Caki2 (cell line): ENCODE measurements around the gene CNPY3. TPM values are rescaled to one million over a fixed set of nuclear protein-coding genes. Genes with fewer than 3 reads are reported as not detected.

Experiments
- DNase-seq: peaks from one replicate; pipeline ENCODE4 v3.0.0-alpha.2; 2015; ENCODE audit warnings: low read depth
- in situ Hi-C: cut with HindIII; loops from 2 replicates; pipeline ENCODE4 v1.10.0; 2016; ENCODE audit warnings: low sequenced_read_pairs, low pct_unique_long_range_greater_than_20kb, mixed read lengths
- total RNA-seq: library from RNA; depleted of rRNA; stranded (reverse); fragments of >200 nt; shearing (Covaris generic); gene quantifications from 2 replicates; pipeline ENCODE4 v1.2.3, GENCODE V29; 2014; ENCODE audit warnings: low replicate concordance

Gene CNPY3
- total RNA-seq, 1 experiment from 2014 or later = 69.2 TPM

DNA sequence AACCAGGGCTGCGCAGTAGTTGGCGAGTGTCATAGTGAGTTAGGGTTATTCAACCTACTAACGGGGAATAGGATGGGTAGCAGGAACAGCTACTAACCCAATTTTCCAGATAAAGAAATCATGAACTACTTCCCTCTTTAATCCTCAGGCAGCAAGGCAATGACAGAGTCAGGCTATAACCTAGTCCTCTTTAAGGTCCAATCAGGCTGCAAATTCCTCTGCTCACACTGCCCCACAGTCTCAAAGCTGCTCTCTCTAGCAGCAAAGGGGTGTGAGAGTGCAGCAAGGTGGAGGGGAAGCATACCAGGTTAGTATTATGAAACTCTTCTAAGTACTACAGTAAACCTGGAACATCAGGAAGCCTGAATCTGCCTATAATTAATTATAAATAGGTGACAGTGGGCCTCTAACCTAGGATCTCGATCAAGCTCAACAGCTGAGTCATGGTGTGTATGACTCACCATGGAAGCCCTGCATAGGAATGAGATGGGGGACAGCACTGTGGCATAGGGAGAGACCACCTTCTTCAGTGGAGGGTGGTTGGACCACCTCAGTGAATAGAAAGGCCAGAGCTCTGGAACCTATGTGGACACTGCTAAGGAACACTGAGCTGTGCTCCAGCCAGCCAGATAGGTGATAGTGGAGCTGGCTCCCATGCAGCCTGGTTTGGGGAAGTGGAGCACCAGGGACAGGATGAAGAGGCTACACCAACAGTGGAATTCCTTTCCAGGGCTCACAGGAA is 41.8 kb downstream of the CNPY3 start:
- in situ Hi-C loops = no loop called here
- peak; percentile 61 for DNase-seq

- in situ Hi-C loops = no loop called here
These were observed 42.6 kb downstream of the CNPY3 start for GRCh38 chr6:42971746-42972327.

DNA sequence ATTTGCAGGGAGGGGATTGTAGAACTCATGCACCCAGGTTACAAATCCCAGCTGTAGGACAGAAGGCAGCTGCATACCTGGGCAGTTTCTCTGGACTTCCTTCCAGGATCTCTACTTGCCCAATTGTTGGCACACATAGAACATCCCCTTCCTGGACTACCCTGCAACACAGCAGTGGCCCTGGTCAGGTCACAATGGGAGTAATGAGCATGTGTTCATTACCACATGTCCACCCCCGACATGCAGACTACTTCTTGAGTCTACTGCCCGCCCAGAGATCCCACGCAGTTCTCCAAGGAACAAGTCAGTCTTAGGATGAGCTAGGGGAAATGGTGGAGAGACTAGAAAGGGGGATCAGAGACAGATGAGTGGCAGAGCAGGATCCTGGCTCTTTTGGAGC is 44.6 kb downstream of the CNPY3 start:
- DNase-seq = no peak
- in situ Hi-C loops = no loop called here

More at GRCh38 chr6:42971746-42972327, 42.6 kb downstream of the CNPY3 start:
- DNase-seq = no peak

GRCh38 chr6:42974919-42975505 is 45.7 kb downstream of the CNPY3 start:
- no peak for DNase-seq
- in situ Hi-C loops = no loop called here

DNA sequence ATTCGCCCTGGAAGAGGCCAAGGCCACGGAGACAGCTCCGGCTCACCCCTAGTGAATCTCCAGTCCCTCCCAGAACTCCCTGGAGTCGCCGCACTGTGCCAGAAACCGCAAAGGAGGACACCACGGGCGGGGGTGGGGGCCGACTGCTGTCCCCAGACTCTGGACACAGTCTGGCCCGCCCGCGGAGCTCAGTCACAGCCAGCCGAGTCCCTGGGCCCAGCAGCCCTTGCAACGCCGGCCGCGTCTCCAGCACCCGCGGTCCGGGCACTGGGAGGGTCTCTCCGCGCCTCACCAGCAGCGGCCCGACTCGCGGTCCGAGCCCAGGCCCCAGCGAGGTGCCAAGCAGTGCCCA is 49.2 kb downstream of the CNPY3 start:
- in situ Hi-C loops = no loop called here
- no peak for DNase-seq

GRCh38 chr6:42978839-42979522 is 49.7 kb downstream of the CNPY3 start, which contains the start of gene PEX6:
Gene PEX6, minus strand, starts transcription at chr6:42979181. Its CDS starts 31 bp downstream, at chr6:42979150.
- in situ Hi-C loops = no loop called here
- peak; percentile 86 for DNase-seq

DNA sequence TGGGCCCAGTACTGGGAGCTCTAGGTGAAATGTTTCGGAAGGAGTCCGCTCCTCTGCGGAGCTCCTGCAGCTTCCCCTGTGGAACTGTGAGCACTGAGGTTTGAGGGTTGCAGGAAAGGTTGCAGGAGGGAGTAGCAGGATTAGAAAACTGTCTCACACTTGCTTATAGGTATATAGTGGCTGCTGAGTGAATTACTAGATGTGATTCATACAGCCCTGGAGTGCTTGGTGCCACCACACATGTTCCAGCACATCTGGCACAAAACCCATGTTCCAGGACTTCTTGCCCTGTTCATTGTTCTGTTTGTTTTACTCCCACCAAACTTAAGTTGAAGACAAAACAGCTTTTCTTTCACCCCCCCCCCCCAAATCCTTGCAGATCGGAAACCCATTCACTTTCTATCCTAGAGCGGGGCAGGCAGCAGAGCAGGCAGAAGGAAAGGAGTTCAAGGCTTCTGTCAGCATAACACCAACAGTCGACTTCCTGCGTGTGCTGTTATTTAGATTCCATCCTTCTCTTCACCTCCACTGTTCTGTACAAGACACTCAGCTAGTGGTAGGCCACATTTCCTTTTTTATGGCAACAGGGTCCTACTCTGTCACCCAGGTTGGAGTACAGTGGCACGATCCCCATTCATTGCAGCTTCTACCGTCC is 50.4 kb downstream of the CNPY3 start:
- DNase-seq = no peak

DNA sequence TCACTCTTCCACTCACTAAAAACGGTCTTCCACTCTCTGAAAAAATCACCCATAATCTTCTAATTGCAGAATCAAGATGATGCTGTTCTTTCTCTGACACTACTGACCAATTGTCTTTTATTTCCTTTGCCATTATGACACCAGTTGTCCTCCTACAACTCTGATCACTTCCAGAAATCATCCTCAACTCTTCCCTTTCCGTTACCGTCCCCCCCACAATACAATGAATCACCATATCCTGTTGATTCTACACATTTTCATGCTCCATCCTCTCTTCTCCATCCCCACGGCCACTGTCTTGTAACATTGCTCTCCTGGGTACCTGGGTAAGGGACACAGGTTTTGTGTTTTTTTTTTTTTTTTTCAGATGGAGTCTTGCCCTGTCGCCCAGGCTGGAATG is 52.6 kb downstream of the CNPY3 start:
- in situ Hi-C loops = no loop called here
- no peak for DNase-seq

More for the DNA sequence above, 50.4 kb downstream of the CNPY3 start:
- in situ Hi-C loops = no loop called here

DNA sequence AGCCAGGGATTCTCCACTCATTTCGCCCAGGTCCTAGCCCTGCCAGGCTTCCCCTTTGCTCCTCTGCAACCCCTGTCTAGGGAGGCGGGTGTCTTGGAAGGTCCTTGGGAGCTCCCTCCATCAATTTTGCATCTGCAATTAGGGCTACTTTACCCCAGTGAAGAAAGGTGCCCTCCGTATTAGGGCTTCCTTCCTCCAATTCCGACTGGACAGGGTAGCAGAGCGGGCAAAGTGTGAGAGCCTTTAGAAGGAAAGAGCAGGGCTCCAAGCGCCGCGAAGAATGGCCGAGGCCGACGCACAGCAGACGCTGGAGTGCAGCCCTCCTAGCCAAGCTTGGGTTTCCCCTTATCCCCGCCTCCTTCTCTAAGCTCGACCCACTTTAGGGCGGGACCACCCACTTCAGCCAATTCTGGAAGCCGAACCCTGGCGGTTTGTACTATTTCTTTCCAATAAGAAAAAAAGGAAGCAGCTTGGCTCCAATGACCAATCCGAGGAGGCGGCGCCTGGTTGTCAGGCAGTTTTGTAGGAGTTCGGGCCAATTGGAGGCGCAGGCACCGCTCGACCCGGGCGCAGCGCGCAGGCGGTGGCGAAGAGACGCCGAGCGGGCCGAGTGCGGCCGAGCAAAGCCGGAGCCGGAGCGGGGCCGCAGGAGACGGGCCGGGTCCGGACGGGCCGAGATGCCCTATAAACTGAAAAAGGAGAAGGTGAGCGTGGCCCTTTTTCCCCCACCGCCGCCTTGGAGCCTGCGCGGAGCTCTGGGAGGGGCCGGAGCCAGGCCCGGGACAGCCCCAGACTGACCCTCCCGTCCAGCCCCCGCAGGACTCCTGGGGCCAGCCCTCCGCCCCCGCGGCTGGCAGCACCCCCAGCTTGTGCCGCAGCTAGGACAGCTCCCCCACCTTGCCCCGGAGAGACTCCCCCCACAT is 55.0 kb downstream of the CNPY3 start, which contains the start of gene PPP2R5D:
PPP2R5D (plus strand) TSS at position 570 of the 923 bp plus-strand sequence; CDS start at position 678, 108 bp downstream.
- peak; percentile 99 for DNase-seq
- in situ Hi-C loops = no loop called here

DNA sequence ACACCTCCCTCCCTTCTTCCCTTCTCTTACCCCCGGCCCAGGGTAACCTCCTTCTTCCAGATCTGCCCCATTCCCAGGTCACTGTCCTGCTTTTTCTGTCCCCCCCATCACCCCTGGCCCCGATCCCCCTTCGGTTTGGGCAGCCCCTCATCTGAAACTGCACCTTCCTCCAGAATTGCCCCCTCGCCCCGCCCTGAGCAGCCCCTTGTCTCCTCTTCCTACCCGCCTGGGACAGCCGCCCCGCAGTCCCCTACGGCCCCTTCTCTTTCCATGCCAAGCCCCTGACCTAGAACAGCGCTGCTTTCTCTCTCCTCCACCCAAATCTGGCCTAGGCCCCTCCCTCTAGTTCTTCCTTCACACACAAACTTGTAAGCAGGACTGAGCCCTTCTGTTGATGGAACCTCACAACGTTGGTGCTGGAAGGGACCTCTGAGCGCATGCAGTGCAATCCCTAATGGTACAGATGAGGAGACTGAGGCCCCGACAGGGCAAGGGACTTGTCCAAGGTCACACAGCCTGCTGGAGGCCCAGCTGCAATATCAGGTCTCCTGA is 55.7 kb downstream of the CNPY3 start:
- in situ Hi-C loops = no loop called here
- DNase-seq = no peak

- DNase-seq = no peak
- in situ Hi-C loops = no loop called here
These were observed 58.5 kb downstream of the CNPY3 start for GRCh38 chr6:42987533-42988451.

DNA sequence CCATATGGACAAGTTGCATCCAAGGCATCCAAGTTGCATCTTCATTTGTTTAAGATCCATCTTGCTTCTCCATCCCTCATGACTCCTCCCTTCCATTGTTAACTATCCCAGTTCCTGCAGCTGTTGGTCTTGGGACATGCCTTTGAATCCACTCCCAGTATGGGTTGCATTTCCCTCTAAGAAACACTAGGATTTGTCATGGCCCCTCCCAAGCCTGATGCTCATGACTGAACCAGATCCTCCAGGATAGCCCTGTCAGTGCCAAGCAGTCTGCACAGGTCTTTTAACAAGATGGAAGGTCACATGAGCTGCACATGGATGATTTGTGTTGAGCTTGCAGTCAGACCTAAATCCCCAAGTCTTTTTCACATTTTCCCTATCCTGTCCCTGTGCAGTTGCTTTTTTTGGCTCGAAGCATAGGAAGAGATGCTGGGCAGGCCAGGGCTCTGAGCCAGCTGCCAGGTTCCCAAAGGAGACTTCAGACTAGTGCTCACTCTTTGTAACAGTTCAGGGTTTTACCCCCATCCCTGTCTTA is 59.3 kb downstream of the CNPY3 start:
- no peak for DNase-seq
- in situ Hi-C loops = no loop called here
